ENCODE data around the gene CDH23.

DNA sequence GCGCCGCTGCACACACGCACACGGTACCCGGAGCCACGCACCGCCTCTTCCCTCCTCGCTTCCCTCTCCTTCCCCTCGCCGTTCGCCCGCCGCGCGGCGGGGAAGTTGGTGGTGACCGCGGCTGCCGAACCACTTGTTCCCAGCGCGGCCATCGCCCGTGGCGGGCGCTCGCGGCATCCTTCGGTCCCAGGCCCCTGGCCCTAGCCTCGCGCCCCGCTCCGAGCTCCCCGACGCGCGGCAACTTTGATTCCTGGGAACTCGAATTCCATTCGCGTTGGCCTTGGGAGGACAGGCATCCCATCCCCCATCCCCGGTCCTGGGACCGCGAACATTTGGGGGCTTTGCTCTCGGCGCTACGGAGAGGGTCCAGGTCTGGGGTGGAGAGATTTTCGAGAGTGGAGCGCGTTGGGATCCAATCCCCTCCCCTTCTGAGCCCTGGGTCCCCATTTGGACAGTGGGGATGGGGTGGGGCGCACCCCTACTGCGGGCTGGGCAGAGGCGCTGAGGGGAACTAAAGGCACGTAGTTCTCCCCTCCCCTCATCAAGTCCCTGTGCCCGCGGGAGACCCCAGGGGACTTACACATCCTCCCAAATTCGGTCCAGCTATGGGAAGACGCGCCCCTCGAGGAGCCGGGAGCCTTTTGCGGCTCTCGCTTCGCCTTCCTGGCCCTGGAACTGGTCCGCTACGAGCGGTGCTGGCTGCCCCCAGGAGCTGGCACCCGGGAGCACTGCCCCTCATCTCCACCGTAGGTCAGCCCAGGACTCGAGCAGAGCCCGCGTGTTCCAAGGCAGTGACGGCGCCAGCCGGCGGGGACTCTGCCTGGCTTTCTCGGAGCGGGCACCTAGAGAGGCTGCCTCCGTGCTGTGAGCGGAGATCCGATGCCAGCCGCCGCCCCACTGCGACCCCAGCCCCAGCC is 834 bp downstream of the CDH23 start:
- no peak for TF ChIP-seq CTCF (IDR thresholded peaks at IDR 0.05)
- TF ChIP-seq POLR2A (IDR thresholded peaks at IDR 0.05), result no peak
